ENCODE data around the gene GALNT2. TPM values are rescaled to one million over a fixed set of nuclear protein-coding genes. Genes with fewer than 3 reads are reported as not detected.

The GALNT2 gene
- total and polyA plus RNA-seq, 2 of the 4 experiments (the other 2 are of a cell fraction) = 50.4 to 189 TPM

GRCh38 chr1:230054092-230054749 lies 12.8 kb upstream of the GALNT2 start:
- Histone ChIP-seq H3K27ac (ENCODE audit: insufficient read depth, low read length) (no peak overlapping the region), H3K4ac (ENCODE audit: low read depth, low read length) (no peak overlapping the region), H2AFZ (replicated peaks; ENCODE audit: low read length, poor library complexity) (no peak overlapping the region), H4K20me1 (ENCODE audit: insufficient read depth, low read length) (no peaks in the 10 kb centered on the region), H3K18ac (ENCODE audit: low read depth, low read length) (no peak overlapping the region), H3K27me3 (ENCODE audit: control insufficient read depth, insufficient read depth, low read length) (peaks cover 22% of the 10 kb centered on the region), H4K5ac (ENCODE audit: low read depth, low read length) (no peak overlapping the region), H2BK20ac (ENCODE audit: low read depth, low read length) (no peak overlapping the region), H3K9me3 (ENCODE audit: control insufficient read depth, insufficient read depth, low read length) (no peaks in the 10 kb centered on the region), H4K91ac (ENCODE audit: insufficient read depth, low read depth, low read length) (no peak overlapping the region), H3K9ac (ENCODE audit: low read depth, low read length) (no peak overlapping the region), H3K56ac (ENCODE audit: extremely low read depth, insufficient read depth, low read length) (no peak overlapping the region), H3K4me1 (ENCODE audit: control insufficient read depth, insufficient read depth, low read length) (no peaks in the 10 kb centered on the region), H2BK5ac (ENCODE audit: low read depth, low read length, poor library complexity, severe bottlenecking) (no peak overlapping the region), H3K4me3 (ENCODE audit: insufficient read depth, low read depth, low read length) (no peak overlapping the region), H3K23ac (ENCODE audit: low read depth, low read length) (no peak overlapping the region), H2BK120ac (ENCODE audit: low read depth, low read length) (no peak overlapping the region), H2AK9ac (replicated peaks; ENCODE audit: low read depth, low read length, poor library complexity) (no peak overlapping the region), H3K9me1 (ENCODE audit: insufficient read depth, low read length) (no peaks in the 10 kb centered on the region), H2AK5ac (ENCODE audit: low read depth, low read length) (no peak overlapping the region), H3K14ac (replicated peaks; ENCODE audit: low read depth, low read length) (no peak overlapping the region), H4K8ac (ENCODE audit: low read depth in 2 of 2, low read length in 2 of 2) (no peak overlapping the region), H3K79me1 (ENCODE audit: low read depth in 1 of 2, low read length in 2 of 2) (no peaks in the 10 kb centered on the region), H2BK15ac (ENCODE audit: low read depth, low read length) (no peak overlapping the region), H3K4me2 (ENCODE audit: low read depth, low read length) (no peak overlapping the region), H3K36me3 (ENCODE audit: control insufficient read depth, insufficient read depth, low read length) (no peaks in the 10 kb centered on the region)
- intact Hi-C loops (cut with micrococcal nuclease) (no loop called here), in situ Hi-C loops (cut with MboI; ENCODE audit: low sequenced_read_pairs) (no loop called here), dilution Hi-C loops (cut with HindIII; ENCODE audit: low sequenced_read_pairs, unreplicated experiment) (no loop called here)
- WGBS, 2 experiments (ENCODE audit: extremely low coverage in 2 of 2, insufficient read length in 1 of 2) = 17% methylated on average over 1 of the region's 8 CpGs; no CpG with 5 or more reads in 1 of the 2 experiments
- DNase-seq (no peak), ATAC-seq (ENCODE audit: low read depth) (no peak)
- POLR2A ChIA-PET (ENCODE audit: unreplicated experiment) = no interaction called here
- BruUV-seq (replicated peaks) = no TSS peak
- no peak for TF ChIP-seq BHLHE40 (IDR thresholded peaks at IDR 0.05; ENCODE audit: low read depth, low read length)
- TF ChIP-seq MAFK (IDR thresholded peaks at IDR 0.05; ENCODE audit: low read depth, low read length) = no peak
- TF ChIP-seq MXI1 (IDR thresholded peaks at IDR 0.05; ENCODE audit: borderline replicate concordance, low read depth, low read length) = no peak
- no peak for TF ChIP-seq RAD21 (IDR thresholded peaks at IDR 0.05; ENCODE audit: low read length)
- no peak for TF ChIP-seq SMC3 (IDR thresholded peaks at IDR 0.05; ENCODE audit: low read depth, low read length)
- TF ChIP-seq, protein P1, sequence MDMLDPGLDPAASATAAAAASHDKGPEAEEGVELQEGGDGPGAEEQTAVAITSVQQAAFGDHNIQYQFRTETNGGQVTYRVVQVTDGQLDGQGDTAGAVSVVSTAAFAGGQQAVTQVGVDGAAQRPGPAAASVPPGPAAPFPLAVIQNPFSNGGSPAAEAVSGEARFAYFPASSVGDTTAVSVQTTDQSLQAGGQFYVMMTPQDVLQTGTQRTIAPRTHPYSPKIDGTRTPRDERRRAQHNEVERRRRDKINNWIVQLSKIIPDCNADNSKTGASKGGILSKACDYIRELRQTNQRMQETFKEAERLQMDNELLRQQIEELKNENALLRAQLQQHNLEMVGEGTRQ (IDR thresholded peaks at IDR 0.05; ENCODE audit: low read depth, low read length) = no peak
- TF ChIP-seq FOS (IDR thresholded peaks at IDR 0.05; ENCODE audit: low read depth, low read length) = no peak
- TF ChIP-seq, protein P2, sequence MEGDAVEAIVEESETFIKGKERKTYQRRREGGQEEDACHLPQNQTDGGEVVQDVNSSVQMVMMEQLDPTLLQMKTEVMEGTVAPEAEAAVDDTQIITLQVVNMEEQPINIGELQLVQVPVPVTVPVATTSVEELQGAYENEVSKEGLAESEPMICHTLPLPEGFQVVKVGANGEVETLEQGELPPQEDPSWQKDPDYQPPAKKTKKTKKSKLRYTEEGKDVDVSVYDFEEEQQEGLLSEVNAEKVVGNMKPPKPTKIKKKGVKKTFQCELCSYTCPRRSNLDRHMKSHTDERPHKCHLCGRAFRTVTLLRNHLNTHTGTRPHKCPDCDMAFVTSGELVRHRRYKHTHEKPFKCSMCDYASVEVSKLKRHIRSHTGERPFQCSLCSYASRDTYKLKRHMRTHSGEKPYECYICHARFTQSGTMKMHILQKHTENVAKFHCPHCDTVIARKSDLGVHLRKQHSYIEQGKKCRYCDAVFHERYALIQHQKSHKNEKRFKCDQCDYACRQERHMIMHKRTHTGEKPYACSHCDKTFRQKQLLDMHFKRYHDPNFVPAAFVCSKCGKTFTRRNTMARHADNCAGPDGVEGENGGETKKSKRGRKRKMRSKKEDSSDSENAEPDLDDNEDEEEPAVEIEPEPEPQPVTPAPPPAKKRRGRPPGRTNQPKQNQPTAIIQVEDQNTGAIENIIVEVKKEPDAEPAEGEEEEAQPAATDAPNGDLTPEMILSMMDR (conservative IDR thresholded peaks at IDR 0.05; ENCODE audit: low read depth, low read length) = no peak
- no peak for TF ChIP-seq MAZ (IDR thresholded peaks at IDR 0.05; ENCODE audit: borderline replicate concordance, low read depth, low read length)
- no peak for TF ChIP-seq CEBPB (IDR thresholded peaks at IDR 0.05; ENCODE audit: low read depth, low read length)
- no peak for TF ChIP-seq RFX5 (IDR thresholded peaks at IDR 0.05; ENCODE audit: low read depth, low read length)
- TF ChIP-seq CHD1 (IDR thresholded peaks at IDR 0.05; ENCODE audit: low read depth, low read length) = no peak
- no peak for TF ChIP-seq NFE2L2 (IDR thresholded peaks at IDR 0.05; ENCODE audit: low read depth, low read length)
- no peak for TF ChIP-seq POLR2A (IDR thresholded peaks at IDR 0.05; ENCODE audit: low read depth, low read length)
- TF ChIP-seq, protein P3, sequence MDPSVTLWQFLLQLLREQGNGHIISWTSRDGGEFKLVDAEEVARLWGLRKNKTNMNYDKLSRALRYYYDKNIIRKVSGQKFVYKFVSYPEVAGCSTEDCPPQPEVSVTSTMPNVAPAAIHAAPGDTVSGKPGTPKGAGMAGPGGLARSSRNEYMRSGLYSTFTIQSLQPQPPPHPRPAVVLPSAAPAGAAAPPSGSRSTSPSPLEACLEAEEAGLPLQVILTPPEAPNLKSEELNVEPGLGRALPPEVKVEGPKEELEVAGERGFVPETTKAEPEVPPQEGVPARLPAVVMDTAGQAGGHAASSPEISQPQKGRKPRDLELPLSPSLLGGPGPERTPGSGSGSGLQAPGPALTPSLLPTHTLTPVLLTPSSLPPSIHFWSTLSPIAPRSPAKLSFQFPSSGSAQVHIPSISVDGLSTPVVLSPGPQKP (IDR thresholded peaks at IDR 0.05; ENCODE audit: borderline replicate concordance, low read depth, low read length) = no peak
- no peak for TF ChIP-seq RCOR1 (IDR thresholded peaks at IDR 0.05; ENCODE audit: insufficient replicate concordance, low read length)
- CTCF ChIA-PET = no interaction called here

Measured in IMR-90 (cell line).